ENCODE results near the gene ZNF541. TPM values are rescaled to one million over a fixed set of nuclear protein-coding genes. Genes with fewer than 3 reads are reported as not detected.

The ZNF541 gene
- polyA plus RNA-seq, 1 donor from 2014 or later = not detected

DNA sequence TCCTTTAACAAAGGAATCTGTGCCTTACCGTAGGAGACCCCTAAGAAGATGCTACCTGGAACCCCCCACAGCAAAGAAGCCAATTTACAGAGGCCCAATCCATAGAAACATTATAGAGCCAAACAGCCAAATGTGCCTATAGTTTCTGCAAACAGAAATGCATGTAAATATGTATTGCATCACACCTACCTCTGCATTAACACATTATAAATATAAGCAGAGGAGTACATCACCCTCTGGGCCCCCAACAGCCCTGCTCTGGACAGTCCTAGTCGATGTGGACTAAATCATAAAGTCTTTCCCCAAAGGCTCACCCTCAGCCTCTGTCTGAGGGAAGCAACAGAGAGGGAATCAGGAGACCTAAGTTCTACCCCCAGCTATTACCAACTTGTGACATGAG lies 25.7 kb downstream of the ZNF541 start:
- no peaks in the 10 kb centered on the region for H3K27me3 ChIP-seq (ENCODE audit: insufficient read depth, low read depth, low read length)
- no peaks in the 10 kb centered on the region for H3F3A ChIP-seq (ENCODE audit: insufficient read depth, low read length, poor library complexity, severe bottlenecking)
- no peaks in the 10 kb centered on the region for H4K20me1 ChIP-seq (ENCODE audit: insufficient read depth)
- H3K4me3 ChIP-seq (ENCODE audit: low read length) = no peak overlapping the region
- no peak overlapping the region for H2AFZ ChIP-seq (ENCODE audit: low read depth, low read length)
- H3K36me3 ChIP-seq (ENCODE audit: insufficient read depth, low read length) = no peaks in the 10 kb centered on the region
- H3K79me2 ChIP-seq (replicated peaks; ENCODE audit: insufficient read depth, low read length) = no peaks in the 10 kb centered on the region
- no peak overlapping the region for H3K9ac ChIP-seq (ENCODE audit: low read length)
- TF ChIP-seq SMC3 (conservative IDR thresholded peaks at IDR 0.05; ENCODE audit: poor library complexity) (no peak), MXI1 (conservative IDR thresholded peaks at IDR 0.05; ENCODE audit: poor library complexity, severe bottlenecking) (no peak), REST (IDR thresholded peaks at IDR 0.05; ENCODE audit: borderline replicate concordance) (no peak), TAF1 (IDR thresholded peaks at IDR 0.05; ENCODE audit: low read depth) (no peak), EP300 (conservative IDR thresholded peaks at IDR 0.05; ENCODE audit: poor library complexity, severe bottlenecking) (no peak), POLR2AphosphoS5 (IDR thresholded peaks at IDR 0.05) (no peak), EZH2 (IDR thresholded peaks at IDR 0.05; ENCODE audit: borderline replicate concordance, insufficient read depth, low read length, poor library complexity, severe bottlenecking) (no peak), RAD21 (conservative IDR thresholded peaks at IDR 0.05) (no peak)
- TF ChIP-seq, protein P1, sequence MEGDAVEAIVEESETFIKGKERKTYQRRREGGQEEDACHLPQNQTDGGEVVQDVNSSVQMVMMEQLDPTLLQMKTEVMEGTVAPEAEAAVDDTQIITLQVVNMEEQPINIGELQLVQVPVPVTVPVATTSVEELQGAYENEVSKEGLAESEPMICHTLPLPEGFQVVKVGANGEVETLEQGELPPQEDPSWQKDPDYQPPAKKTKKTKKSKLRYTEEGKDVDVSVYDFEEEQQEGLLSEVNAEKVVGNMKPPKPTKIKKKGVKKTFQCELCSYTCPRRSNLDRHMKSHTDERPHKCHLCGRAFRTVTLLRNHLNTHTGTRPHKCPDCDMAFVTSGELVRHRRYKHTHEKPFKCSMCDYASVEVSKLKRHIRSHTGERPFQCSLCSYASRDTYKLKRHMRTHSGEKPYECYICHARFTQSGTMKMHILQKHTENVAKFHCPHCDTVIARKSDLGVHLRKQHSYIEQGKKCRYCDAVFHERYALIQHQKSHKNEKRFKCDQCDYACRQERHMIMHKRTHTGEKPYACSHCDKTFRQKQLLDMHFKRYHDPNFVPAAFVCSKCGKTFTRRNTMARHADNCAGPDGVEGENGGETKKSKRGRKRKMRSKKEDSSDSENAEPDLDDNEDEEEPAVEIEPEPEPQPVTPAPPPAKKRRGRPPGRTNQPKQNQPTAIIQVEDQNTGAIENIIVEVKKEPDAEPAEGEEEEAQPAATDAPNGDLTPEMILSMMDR (IDR thresholded peaks at IDR 0.05; ENCODE audit: poor library complexity, severe bottlenecking) = no peak
- H3K27ac ChIP-seq (ENCODE audit: low read length) = no peak overlapping the region
- no peak overlapping the region for H3K4me2 ChIP-seq (ENCODE audit: low read length)
- no peaks in the 10 kb centered on the region for H3K9me2 ChIP-seq (ENCODE audit: insufficient read depth, low read length)
- no peaks in the 10 kb centered on the region for H3K9me3 ChIP-seq (ENCODE audit: low read length)

- Histone ChIP-seq H3K4me2 (ENCODE audit: low read length) (no peak overlapping the region), H3K9me3 (ENCODE audit: low read length) (no peaks in the 10 kb centered on the region), H3K9ac (ENCODE audit: low read length) (no peak overlapping the region), H3K36me3 (ENCODE audit: insufficient read depth, low read length) (no peaks in the 10 kb centered on the region), H2AFZ (ENCODE audit: low read depth, low read length) (no peak overlapping the region), H3F3A (ENCODE audit: insufficient read depth, low read length, poor library complexity, severe bottlenecking) (no peaks in the 10 kb centered on the region), H3K79me2 (replicated peaks; ENCODE audit: insufficient read depth, low read length) (no peaks in the 10 kb centered on the region), H3K9me2 (ENCODE audit: insufficient read depth, low read length) (no peaks in the 10 kb centered on the region), H3K4me3 (ENCODE audit: low read length) (no peak overlapping the region), H4K20me1 (ENCODE audit: insufficient read depth) (no peaks in the 10 kb centered on the region), H3K27ac (ENCODE audit: low read length) (no peak overlapping the region), H3K27me3 (ENCODE audit: insufficient read depth, low read depth, low read length) (no peaks in the 10 kb centered on the region)
- TF ChIP-seq RAD21 (conservative IDR thresholded peaks at IDR 0.05) (no peak), SMC3 (conservative IDR thresholded peaks at IDR 0.05; ENCODE audit: poor library complexity) (no peak), EP300 (conservative IDR thresholded peaks at IDR 0.05; ENCODE audit: poor library complexity, severe bottlenecking) (no peak), REST (IDR thresholded peaks at IDR 0.05; ENCODE audit: borderline replicate concordance) (no peak), MXI1 (conservative IDR thresholded peaks at IDR 0.05; ENCODE audit: poor library complexity, severe bottlenecking) (no peak), TAF1 (IDR thresholded peaks at IDR 0.05; ENCODE audit: low read depth) (no peak), EZH2 (IDR thresholded peaks at IDR 0.05; ENCODE audit: borderline replicate concordance, insufficient read depth, low read length, poor library complexity, severe bottlenecking) (no peak)
- TF ChIP-seq, protein P1 (IDR thresholded peaks at IDR 0.05; ENCODE audit: poor library complexity, severe bottlenecking) = no peak
These were observed 27.6 kb downstream of the ZNF541 start for GRCh38 chr19:47545061-47545948.

All from neural cell (in vitro differentiated cells).